HL-60 (cell line): ENCODE data around the gene TMEM79.

Experiments used
- CTCF ChIP-seq: IDR thresholded peaks from one replicate; pipeline ENCODE4 v1.5.1; 2011; ENCODE audit warnings: low read length, control low read depth, inconsistent platforms; ENCODE audit not compliant: insufficient read depth
- GABPA ChIP-seq: IDR thresholded peaks from 2 replicates; pipeline ENCODE4 v1.6.1; 2012; ENCODE audit warnings: low read depth
- POLR2AphosphoS5 ChIP-seq: IDR thresholded peaks from 2 replicates; pipeline ENCODE4 v1.6.1; 2012; ENCODE audit warnings: low read depth
- REST ChIP-seq: IDR thresholded peaks from 2 replicates; pipeline ENCODE4 v1.6.1; 2012; ENCODE audit warnings: low read depth; ENCODE audit not compliant: insufficient replicate concordance
- SPI1 ChIP-seq: IDR thresholded peaks from 2 replicates; pipeline ENCODE4 v1.6.1; 2012; ENCODE audit warnings: low read depth, mild to moderate bottlenecking, borderline replicate concordance

- TF ChIP-seq POLR2AphosphoS5 (no peak; the same call in 1 of the 2 replicates), CTCF (no peak), REST (no peak), SPI1 (no peak), GABPA (no peak)
These were observed 37.2 kb upstream of the TMEM79 start for GRCh38 chr1:156246781-156247459.
